ENCODE results near the gene IL1RN. TPM values are rescaled to one million over a fixed set of nuclear protein-coding genes. Genes with fewer than 3 reads are reported as not detected.

Gene IL1RN
- total and polyA plus RNA-seq, 2 of the 13 experiments (the other 11 are each of a cell fraction or from before 2014, with no cell fraction given): 21.2 to 101 TPM

GRCh38 chr2:113138428-113139322 lies 11.3 kb downstream of the IL1RN start (continued):
- peak; percentile 14; the same call in 1 of the 2 replicates for TF ChIP-seq ZNF646 (CRISPR knock-in tag; IDR thresholded peaks at IDR 0.05)
- no peak for TF ChIP-seq FOXM1 (CRISPR knock-in tag; IDR thresholded peaks at IDR 0.05)
- TF ChIP-seq FOXA3 (CRISPR knock-in tag; IDR thresholded peaks at IDR 0.05): peak; percentile 75
- no peak; the same call in 1 of the 2 replicates for TF ChIP-seq SETDB1 (CRISPR knock-in tag; IDR thresholded peaks at IDR 0.05; ENCODE audit: borderline replicate concordance)
- TF ChIP-seq KAT2B (IDR thresholded peaks at IDR 0.05; ENCODE audit: borderline replicate concordance, low read depth, low read length): no peak
- no peak; the same call in 1 of the 2 replicates for TF ChIP-seq WIZ (CRISPR knock-in tag; IDR thresholded peaks at IDR 0.05)
- no peak for TF ChIP-seq ZNF260 (CRISPR knock-in tag; IDR thresholded peaks at IDR 0.05; ENCODE audit: borderline replicate concordance, low read depth)
- no peak for TF ChIP-seq STAT6 (CRISPR knock-in tag; IDR thresholded peaks at IDR 0.05; ENCODE audit: borderline replicate concordance)
- no peak for TF ChIP-seq EZH2 (conservative IDR thresholded peaks at IDR 0.05; ENCODE audit: low read depth, low read length)
- no peak for TF ChIP-seq SIX4 (CRISPR knock-in tag; IDR thresholded peaks at IDR 0.05)
- no peak for TF ChIP-seq DMAP1 (CRISPR knock-in tag; IDR thresholded peaks at IDR 0.05)
- TF ChIP-seq NR2F1 (CRISPR knock-in tag; IDR thresholded peaks at IDR 0.05): no peak
- no peak for TF ChIP-seq STAT5B (CRISPR knock-in tag; IDR thresholded peaks at IDR 0.05)
- TF ChIP-seq ZNF275 (CRISPR knock-in tag; IDR thresholded peaks at IDR 0.05; ENCODE audit: borderline replicate concordance): no peak
- TF ChIP-seq ZNF333 (CRISPR knock-in tag; IDR thresholded peaks at IDR 0.05; ENCODE audit: borderline replicate concordance): no peak
- TF ChIP-seq MAFK (conservative IDR thresholded peaks at IDR 0.05 in 1 of 2, IDR thresholded peaks at IDR 0.05 in 1 of 2; ENCODE audit: low read length in 2 of 2): peak; percentile 11 to 27; a peak in 2 of 4 replicates
- no peak for TF ChIP-seq GTF3A (CRISPR knock-in tag; conservative IDR thresholded peaks at IDR 0.05)
- TF ChIP-seq ZFP37 (CRISPR knock-in tag; IDR thresholded peaks at IDR 0.05; ENCODE audit: borderline replicate concordance): no peak
- TF ChIP-seq ZNF678 (CRISPR knock-in tag; IDR thresholded peaks at IDR 0.05): no peak
